Panc1 (cell line): Measurements from ENCODE around the gene HDAC7. TPM values are rescaled to one million over a fixed set of nuclear protein-coding genes. Genes with fewer than 3 reads are reported as not detected.

Experiments used
- ATAC-seq: fragments of 200-7000 bp; cut with Tn5 transposase; 2 replicates; pipeline ENCODE4 v1.9.1; 2020; ENCODE audit warnings: mild to moderate bottlenecking, moderate library complexity
- BruUV-seq: library from RNA; stranded (reverse); fragments of 400-500 nt; replicated peaks from 2 replicates; lab custom pipeline; 2021; lab: Mats Ljungman, UMichigan
- CTCF ChIA-PET: fragments of 300-600 bp; sonication (Branson Sonifier 250); formaldehyde crosslinking; loops from one replicate; lab custom pipeline; 2022; ENCODE audit warnings: antibody characterized with exemption; lab: Charles Lee
- POLR2A ChIA-PET: fragments of 300-600 bp; sonication (Branson Sonifier 250); formaldehyde crosslinking; loops from one replicate; lab custom pipeline; 2022; ENCODE audit warnings: antibody characterized with exemption; lab: Charles Lee
- DNase-seq: peaks from one replicate; pipeline ENCODE4 v3.0.0-alpha.2; 2010; ENCODE audit warnings: low read depth, low spot score
- H3K27ac ChIP-seq: 2 replicates; pipeline ENCODE4 v1.5.1; 2011; ENCODE audit warnings: mild to moderate bottlenecking, low read length, inconsistent platforms
- H3K27me3 ChIP-seq: fragments of 200-500 bp; sonication (Bioruptor generic); 2 replicates; pipeline ENCODE4 v1.6.0; 2014; ENCODE audit warnings: low read length, inconsistent platforms; ENCODE audit not compliant: control insufficient read depth, insufficient read depth
- H3K36me3 ChIP-seq: fragments of 200-500 bp; sonication (Bioruptor generic); 2 replicates; pipeline ENCODE4 v1.5.1; 2014; ENCODE audit warnings: inconsistent platforms, mild to moderate bottlenecking, low read length, moderate library complexity; ENCODE audit not compliant: control insufficient read depth, insufficient read depth
- H3K4me1 ChIP-seq: 2 replicates; pipeline ENCODE4 v1.5.1; 2011; ENCODE audit warnings: inconsistent platforms, mild to moderate bottlenecking, low read length, moderate library complexity; ENCODE audit not compliant: control insufficient read depth, insufficient read depth
- H3K4me3 ChIP-seq, 2 experiments: 2 replicates each; pipeline ENCODE4 v1.5.1; 2011 to 2012; ENCODE audit warnings: low read depth in 2 of 2, low read length in 2 of 2, mild to moderate bottlenecking in 2 of 2, inconsistent platforms in 1 of 2, moderate library complexity in 1 of 2
- H3K9me3 ChIP-seq: fragments of 200-500 bp; sonication (Bioruptor generic); 2 replicates; pipeline ENCODE4 v1.5.1; 2014; ENCODE audit warnings: low read depth, mild to moderate bottlenecking, inconsistent platforms, low read length, moderate library complexity; ENCODE audit not compliant: control insufficient read depth, insufficient read depth
- POLR2AphosphoS5 ChIP-seq: IDR thresholded peaks from 2 replicates; pipeline ENCODE4 v1.6.1; 2012; ENCODE audit warnings: mild to moderate bottlenecking, low read depth, low read length, moderate library complexity
- SIN3A ChIP-seq: IDR thresholded peaks from 2 replicates; pipeline ENCODE4 v1.6.1; 2012; ENCODE audit warnings: low read depth, mild to moderate bottlenecking, low read length, moderate library complexity, borderline replicate concordance; ENCODE audit not compliant: insufficient read depth
- TCF7L2 ChIP-seq: IDR thresholded peaks from 2 replicates; pipeline ENCODE4 v1.6.1; 2011; ENCODE audit warnings: mild to moderate bottlenecking, low read depth, low read length, inconsistent platforms
- in situ Hi-C: cut with HindIII; loops from 2 replicates; pipeline ENCODE4 v1.10.0; 2016; ENCODE audit warnings: low sequenced_read_pairs, low pct_unique_long_range_greater_than_20kb
- intact Hi-C: fragments of 100-400 bp; cut with micrococcal nuclease; formaldehyde crosslinking; loops from one replicate; pipeline ENCODE4 v1.10.0; 2022; ENCODE audit not compliant: unreplicated experiment
- total RNA-seq: library from RNA; stranded (reverse); gene quantifications from one replicate; pipeline ENCODE4 v1.2.1, GENCODE V29; 2021; ENCODE audit not compliant: unreplicated experiment
- TF ChIP-seq, protein P1 (sequence below), 2 experiments: IDR thresholded peaks; 2 replicates each; pipeline ENCODE4 v1.6.1; 2011 to 2012; ENCODE audit warnings: low read depth in 2 of 2, control low read depth in 1 of 2, low read length in 1 of 2, mild to moderate bottlenecking in 1 of 2, moderate library complexity in 1 of 2; ENCODE audit not compliant: insufficient read depth in 1 of 2
- TF ChIP-seq, protein P2 (sequence below): fragments of 450-650 bp; IDR thresholded peaks from 2 replicates; pipeline ENCODE4 v1.5.1; 2017; ENCODE audit warnings: mild to moderate bottlenecking

HDAC7 gene
- total RNA-seq, 1 experiment from 2014 or later = 84.2 TPM

DNA sequence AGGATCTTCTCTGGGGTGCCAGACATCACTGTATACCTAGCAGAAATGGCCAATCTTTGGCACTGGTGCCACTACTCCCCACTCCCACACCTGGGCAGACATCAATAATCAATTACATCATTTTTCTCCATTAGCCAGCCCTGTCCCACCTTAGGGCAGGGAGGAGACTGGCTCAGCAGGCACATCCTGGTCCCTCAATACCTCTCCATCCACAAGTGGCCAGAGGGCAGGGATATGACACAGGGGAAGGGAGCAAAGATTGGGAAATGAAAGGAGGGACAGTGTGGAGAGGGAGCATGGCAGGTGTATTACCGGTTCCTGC is 71.2 kb downstream of the HDAC7 start:
- no peak for ATAC-seq
- ChIA-PET CTCF (no interaction called here), POLR2A (no interaction called here)
- intact Hi-C loops = no loop called here
- Histone ChIP-seq H3K27me3 (no peaks in the 10 kb centered on the region), H3K4me3 (no peak overlapping the region), H3K27ac (no peak overlapping the region), H3K36me3 (no peaks in the 10 kb centered on the region), H3K4me1 (peaks cover under 1% of the 10 kb centered on the region; the same call in 1 of the 2 replicates), H3K9me3 (no peaks in the 10 kb centered on the region)
- TF ChIP-seq, protein P1, sequence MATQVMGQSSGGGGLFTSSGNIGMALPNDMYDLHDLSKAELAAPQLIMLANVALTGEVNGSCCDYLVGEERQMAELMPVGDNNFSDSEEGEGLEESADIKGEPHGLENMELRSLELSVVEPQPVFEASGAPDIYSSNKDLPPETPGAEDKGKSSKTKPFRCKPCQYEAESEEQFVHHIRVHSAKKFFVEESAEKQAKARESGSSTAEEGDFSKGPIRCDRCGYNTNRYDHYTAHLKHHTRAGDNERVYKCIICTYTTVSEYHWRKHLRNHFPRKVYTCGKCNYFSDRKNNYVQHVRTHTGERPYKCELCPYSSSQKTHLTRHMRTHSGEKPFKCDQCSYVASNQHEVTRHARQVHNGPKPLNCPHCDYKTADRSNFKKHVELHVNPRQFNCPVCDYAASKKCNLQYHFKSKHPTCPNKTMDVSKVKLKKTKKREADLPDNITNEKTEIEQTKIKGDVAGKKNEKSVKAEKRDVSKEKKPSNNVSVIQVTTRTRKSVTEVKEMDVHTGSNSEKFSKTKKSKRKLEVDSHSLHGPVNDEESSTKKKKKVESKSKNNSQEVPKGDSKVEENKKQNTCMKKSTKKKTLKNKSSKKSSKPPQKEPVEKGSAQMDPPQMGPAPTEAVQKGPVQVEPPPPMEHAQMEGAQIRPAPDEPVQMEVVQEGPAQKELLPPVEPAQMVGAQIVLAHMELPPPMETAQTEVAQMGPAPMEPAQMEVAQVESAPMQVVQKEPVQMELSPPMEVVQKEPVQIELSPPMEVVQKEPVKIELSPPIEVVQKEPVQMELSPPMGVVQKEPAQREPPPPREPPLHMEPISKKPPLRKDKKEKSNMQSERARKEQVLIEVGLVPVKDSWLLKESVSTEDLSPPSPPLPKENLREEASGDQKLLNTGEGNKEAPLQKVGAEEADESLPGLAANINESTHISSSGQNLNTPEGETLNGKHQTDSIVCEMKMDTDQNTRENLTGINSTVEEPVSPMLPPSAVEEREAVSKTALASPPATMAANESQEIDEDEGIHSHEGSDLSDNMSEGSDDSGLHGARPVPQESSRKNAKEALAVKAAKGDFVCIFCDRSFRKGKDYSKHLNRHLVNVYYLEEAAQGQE (IDR thresholded peaks at IDR 0.05; ENCODE audit: insufficient read depth in 1 of 2, low read depth in 2 of 2, low read length in 1 of 2) = no peak
- TF ChIP-seq TCF7L2 (no peak), SIN3A (no peak), POLR2AphosphoS5 (no peak)
- TF ChIP-seq, protein P2, sequence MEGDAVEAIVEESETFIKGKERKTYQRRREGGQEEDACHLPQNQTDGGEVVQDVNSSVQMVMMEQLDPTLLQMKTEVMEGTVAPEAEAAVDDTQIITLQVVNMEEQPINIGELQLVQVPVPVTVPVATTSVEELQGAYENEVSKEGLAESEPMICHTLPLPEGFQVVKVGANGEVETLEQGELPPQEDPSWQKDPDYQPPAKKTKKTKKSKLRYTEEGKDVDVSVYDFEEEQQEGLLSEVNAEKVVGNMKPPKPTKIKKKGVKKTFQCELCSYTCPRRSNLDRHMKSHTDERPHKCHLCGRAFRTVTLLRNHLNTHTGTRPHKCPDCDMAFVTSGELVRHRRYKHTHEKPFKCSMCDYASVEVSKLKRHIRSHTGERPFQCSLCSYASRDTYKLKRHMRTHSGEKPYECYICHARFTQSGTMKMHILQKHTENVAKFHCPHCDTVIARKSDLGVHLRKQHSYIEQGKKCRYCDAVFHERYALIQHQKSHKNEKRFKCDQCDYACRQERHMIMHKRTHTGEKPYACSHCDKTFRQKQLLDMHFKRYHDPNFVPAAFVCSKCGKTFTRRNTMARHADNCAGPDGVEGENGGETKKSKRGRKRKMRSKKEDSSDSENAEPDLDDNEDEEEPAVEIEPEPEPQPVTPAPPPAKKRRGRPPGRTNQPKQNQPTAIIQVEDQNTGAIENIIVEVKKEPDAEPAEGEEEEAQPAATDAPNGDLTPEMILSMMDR = no peak
- BruUV-seq = no TSS peak
- in situ Hi-C loops = no loop called here
- DNase-seq = no peak

DNA sequence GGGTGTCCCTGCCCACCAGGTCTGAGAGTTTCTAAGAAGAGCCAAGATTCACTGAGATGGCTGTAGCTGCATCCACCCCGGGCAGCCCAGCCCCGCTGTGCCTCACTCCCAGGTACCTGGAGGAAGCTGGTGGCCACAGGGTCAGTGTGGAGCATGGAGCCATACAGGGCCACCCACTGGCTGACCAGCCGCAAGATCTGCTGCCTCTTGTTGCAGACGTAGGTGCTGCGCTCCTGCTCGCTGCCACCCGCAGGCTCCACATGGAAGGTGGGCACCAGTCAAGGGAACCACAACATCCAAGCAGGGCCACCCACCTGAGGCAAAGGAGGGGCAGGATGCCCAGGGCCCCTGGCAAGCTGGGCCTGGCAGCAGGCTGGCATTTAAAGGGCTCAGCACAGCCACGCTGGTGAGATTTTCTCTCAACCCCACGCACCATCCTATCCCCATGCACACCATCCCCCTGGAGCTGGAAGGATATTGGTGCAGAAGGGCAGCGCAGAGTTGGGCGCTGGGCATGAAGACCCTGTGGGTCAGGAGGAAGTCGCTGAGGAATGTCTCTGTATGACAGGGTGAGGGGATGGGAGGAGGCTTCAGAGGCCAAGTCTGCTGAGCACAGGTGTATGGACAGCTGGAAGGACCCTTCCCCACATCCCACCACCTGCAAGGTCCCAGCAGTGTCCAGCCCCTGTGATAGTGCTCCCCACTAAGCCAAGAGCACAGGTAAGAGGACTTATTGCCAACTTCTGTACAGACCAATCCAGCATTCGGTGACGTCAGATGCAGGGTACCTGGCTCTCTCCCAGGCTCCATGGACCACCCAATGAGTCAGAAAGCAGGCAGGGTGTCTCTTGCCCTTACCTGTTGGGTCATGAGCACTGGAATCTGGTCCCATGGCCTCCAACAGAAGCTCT is 71.9 kb downstream of the HDAC7 start:
- H3K4me3 ChIP-seq = no peak overlapping the region
- no peaks in the 10 kb centered on the region for H3K9me3 ChIP-seq
- H3K36me3 ChIP-seq = no peaks in the 10 kb centered on the region
- H3K4me1 ChIP-seq = no peaks in the 10 kb centered on the region
- BruUV-seq = no TSS peak
- POLR2A ChIA-PET = no interaction called here
- ATAC-seq (no peak), DNase-seq (no peak)
- intact Hi-C loops (no loop called here), in situ Hi-C loops (no loop called here)
- H3K27ac ChIP-seq = no peak overlapping the region
- CTCF ChIA-PET = no interaction called here
- no peak for TF ChIP-seq SIN3A
- no peak for TF ChIP-seq POLR2AphosphoS5
- TF ChIP-seq, protein P2 = no peak
- TF ChIP-seq, protein P1 (IDR thresholded peaks at IDR 0.05; ENCODE audit: insufficient read depth in 1 of 2, low read depth in 2 of 2, low read length in 1 of 2) = no peak
- TF ChIP-seq TCF7L2 = no peak
- H3K27me3 ChIP-seq = no peaks in the 10 kb centered on the region
